Hematopoietic multipotent progenitor cell treated with erythropoietin and hydrocortisone succinate and interleukin-3 and kit ligand, for 6 days (in vitro differentiated cells): ENCODE measurements around the gene ZDHHC24.
A peak's percentile ranks its signal among the peaks of the same experiment; 100 is the strongest.

Source experiments
- DNase-seq: peaks from one replicate; pipeline ENCODE4 v3.0.0-alpha.2; 2015

The ZDHHC24 gene

DNA sequence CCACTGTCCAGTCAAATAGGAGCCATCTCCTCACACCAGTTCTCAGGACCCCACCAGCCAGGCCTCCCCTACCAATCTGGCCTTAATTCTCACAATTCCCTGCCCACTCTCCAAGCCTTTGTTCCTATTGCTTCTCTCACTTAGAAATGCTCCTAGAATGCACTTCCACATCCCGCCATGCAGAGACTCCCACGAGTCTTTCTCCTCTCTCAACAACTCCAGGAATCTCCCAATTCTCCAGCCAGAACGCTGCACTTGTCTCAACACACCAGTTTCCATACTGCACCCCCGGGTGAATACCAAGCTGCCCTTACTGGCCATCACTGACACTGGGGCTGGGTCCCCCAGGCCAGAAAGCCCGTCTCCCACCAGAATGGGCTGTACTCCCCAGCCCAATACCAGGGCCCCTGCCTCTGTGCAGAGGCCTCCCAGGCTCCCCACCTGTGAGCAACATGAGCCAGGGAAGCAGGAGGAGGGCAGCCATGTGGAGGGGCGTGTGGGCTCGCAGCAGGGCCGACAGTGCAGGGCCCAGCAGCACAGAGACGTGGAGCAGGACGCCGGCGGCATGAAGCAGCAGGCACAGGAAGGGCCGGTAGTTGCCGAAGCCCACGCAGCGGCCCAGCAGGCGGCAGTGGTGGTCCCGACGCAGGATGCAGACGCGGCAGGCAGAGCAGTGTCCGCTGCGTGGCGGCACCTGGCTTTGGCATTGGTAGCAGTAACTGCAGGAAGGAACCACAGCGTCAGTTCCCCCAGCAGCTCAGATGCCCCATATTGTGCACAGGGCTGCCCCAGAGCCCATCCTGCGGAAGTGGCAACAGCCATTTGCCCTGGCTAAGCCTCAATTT, 2.4 kb downstream of the ZDHHC24 start:
- peak; percentile 89 for DNase-seq

DNA sequence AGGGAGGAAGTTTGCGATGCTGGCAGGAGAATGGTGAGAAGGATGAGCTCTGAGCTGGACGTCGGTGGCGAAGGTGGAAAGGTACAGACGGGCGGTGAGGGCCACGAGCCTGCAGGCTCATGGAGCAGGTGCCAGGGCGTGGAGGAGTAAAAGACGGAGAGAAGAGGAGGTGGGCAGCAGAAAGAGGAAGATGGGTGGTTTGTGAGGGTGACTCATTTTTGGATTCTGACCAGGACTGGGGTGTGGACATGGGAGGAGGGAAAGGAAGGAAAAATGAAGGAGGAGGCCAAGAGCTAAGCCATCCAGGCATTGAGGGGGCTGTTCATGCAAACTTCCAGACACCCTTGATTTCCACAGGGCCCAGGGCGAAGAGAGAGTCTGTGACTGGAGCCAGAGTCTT, 3.5 kb downstream of the ZDHHC24 start:
- no peak for DNase-seq

GRCh38 chr11:66541892-66542291, 4.0 kb downstream of the ZDHHC24 start:
- DNase-seq: no peak

DNA sequence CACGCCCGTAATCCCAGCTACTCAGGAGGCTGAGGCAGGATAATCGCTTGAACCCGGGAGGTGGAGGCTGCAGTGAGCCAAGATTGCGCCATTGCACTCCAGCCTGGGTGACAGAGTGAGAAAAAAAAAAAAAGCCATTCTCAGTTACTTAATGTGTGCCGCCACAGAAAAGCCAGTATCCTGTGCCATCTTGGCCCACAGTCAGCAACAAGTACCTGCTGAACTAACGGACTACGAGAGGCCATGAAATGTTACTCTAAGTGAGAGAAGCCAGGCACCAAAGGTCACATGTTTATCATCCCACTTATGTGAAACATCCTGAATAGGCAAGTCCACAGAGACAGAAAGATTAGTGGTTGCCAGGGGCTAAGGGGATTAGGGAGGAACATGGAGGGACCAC, 5.2 kb downstream of the ZDHHC24 start:
- DNase-seq: peak; percentile 7

GRCh38 chr11:66539870-66540213, 6.0 kb downstream of the ZDHHC24 start:
- DNase-seq: no peak

GRCh38 chr11:66539170-66539869, 6.5 kb downstream of the ZDHHC24 start:
- DNase-seq: no peak

DNA sequence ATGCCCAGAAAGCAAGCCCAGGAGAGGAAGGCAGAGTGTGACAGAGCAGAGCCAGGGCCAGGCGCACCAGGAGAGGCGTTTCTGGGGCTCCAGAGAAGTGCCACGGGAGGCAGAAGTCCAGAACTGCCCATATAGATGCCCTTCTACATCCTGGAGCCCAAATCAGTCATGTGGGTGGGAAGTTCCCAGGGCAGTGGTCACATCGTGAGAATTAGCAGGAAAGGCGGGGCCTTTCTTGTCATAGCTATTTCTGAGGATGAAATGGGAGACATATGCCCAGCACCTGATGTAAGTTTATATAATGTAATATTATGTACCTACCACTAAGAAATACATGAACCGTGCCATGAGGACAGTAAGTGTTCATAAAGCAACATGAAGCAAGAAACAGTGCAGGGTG, 13.1 kb downstream of the ZDHHC24 start:
- DNase-seq: no peak

DNA sequence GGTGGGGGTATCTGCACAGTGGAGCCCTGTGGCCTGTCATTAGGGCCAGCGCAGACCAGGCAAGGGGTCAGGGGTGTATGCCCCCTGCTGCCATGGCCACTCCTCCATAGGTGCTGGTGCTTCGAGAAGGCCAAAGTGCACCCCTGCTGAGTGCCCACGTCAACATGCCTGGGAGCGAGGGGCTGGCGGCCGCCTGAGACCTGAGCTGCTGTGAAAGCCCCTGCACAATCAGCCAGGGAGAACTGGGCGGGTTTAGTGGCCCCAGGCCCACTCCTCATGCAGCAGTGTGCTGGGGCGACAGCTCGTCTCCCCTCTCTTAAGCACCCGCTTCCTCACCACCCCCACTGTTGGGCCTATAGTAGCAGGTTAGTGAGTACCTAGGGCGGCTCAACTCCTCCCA, 14.0 kb downstream of the ZDHHC24 start:
- no peak for DNase-seq

GRCh38 chr11:66530927-66531709, 14.7 kb downstream of the ZDHHC24 start:
- DNase-seq: no peak

GRCh38 chr11:66529655-66530054, 16.2 kb downstream of the ZDHHC24 start:
- no peak for DNase-seq

- no peak for DNase-seq
These were observed 16.8 kb downstream of the ZDHHC24 start for GRCh38 chr11:66529069-66529468.

- DNase-seq: no peak
These were observed 21.4 kb downstream of the ZDHHC24 start for GRCh38 chr11:66524304-66525040.

DNA sequence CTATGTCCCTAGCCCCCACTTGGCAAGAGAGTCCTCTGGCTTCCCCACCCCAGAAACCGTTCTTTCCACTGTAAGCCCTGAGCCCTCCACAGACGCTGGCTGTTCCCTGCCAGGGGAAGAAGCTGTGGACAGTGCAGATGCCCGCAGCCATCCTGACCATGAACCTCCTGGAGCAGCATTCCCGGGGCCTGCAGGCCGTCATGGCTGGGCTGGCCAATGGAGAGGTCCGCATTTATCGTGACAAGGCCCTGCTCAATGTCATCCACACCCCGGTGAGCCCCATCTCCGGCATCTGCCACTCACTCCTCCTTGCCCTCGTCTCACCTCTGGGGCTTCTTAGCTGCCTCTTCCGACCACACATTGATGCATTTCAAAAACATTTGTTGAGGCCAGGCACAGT, 22.2 kb downstream of the ZDHHC24 start:
- DNase-seq: no peak

DNA sequence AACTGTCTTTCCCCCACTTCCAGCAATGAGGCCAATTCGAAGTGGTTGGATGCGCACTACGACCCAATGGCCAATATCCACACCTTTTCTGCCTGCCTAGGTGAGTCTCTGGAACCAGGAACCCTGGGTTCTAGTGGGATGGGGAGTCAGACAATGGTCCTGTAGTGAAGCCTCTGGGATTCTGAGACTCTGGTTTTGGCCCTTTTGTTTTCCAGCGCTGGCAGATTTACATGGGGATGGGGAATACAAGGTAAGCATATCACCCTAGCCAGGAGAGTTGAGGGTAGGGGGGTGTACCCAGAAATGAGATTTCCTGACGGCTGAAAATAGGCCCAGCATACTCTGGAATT, 34.9 kb downstream of the ZDHHC24 start:
- no peak for DNase-seq

- DNase-seq: peak; percentile 89
These were observed 35.4 kb downstream of the ZDHHC24 start, which contains the start of gene BBS1 for GRCh38 chr11:66510271-66510989. Gene BBS1 (plus strand): TSS chr11:66510635. CDS start chr11:66510660, 25 bp downstream.

DNA sequence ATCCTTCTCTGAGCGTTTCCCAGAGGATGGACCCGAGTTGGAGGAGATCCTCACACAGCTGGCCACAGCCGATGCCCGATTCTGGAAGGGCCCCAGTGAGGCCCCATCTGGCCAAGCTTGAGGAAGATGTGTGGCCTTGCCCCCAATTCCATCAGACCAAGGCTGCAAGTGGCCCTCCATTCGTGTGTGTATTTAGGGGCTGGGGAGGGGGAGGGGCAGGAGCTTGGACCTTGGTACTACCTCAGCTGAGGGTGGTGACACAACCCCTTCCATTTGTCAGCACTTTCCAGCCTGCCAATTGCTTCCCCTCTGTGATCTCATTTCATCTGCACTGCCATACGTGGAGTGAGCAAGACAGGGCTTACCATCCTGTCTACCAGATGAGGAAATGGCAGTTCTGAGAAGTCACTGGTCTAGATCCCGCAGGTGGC, 36.7 kb downstream of the ZDHHC24 start:
- peak; percentile 26 for DNase-seq

DNA sequence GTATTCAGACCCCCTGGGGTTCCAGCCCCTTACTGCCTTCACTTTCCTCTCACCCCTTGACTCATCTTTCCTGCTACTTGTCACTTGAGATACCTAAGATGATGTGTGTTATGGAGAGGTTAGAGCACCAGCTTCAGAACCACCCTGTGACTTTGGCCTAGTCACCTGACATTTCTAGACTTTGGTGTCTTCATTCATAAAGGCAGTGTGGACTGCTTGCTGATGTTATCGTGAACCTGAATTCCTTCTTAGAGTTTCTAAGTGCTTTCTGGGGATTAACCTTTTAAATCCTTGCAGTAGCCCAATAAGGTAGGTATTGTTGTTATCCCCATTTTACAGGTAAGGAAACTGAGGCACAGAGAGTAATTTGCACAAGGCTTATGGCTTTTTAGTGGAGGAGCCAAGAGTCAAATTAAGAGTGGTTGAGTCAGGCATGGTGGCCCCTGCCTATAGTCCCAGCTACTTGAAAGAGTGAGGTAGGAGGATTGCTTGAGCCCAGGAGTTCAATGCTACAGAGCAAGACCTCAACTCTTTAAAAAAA, 40.5 kb downstream of the ZDHHC24 start:
- DNase-seq: no peak

GRCh38 chr11:66498506-66498905, 47.3 kb downstream of the ZDHHC24 start:
- no peak for DNase-seq

DNA sequence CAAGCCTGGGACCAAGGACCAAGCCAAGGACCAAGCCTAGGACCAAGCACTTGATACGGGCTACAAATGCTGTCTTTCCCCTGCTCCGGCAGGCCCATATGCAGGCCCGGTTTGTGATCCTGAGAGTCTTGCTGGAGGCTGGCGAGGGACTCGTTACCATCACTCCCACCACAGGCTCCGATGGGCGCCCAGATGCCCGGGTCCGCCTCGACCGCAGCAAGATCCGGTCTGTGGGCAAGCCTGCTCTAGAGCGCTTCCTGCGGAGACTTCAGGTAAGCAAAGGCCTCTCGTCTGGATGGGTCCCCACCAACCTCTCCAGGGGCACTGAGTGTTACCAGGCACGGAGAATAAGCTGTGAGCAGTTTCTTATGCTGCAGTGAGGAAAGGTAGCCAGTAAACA, 48.6 kb downstream of the ZDHHC24 start:
- no peak for DNase-seq

GRCh38 chr11:66495401-66495854, 50.4 kb downstream of the ZDHHC24 start:
- DNase-seq: no peak

GRCh38 chr11:66494935-66495334, 50.9 kb downstream of the ZDHHC24 start:
- no peak for DNase-seq

DNA sequence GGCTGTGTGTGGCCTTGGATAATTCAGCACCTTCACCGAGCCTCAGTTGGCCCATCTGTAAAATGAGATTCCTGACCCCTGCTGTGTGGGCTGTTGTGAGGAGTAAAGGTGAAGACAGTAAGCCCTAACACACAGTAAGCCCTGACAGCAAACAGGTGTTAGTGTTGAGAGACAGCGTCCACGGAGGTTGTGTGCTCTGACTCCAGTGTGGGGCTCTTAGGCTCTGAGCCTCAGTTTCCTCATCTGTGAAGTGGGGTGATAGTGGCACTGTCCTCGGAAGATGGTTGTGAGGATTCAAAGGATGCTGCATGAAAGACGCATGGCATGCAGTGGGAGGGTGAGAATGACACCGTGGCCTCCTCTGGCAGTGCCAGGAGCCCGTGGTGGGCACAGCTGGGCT, 51.4 kb downstream of the ZDHHC24 start:
- no peak for DNase-seq
